ENCODE measurements around the gene OTUD7B.

OTUD7B gene

GRCh38 chr1:149925345-149925744 is 85.2 kb downstream of the OTUD7B start:
- TF ChIP-seq CTCF (IDR thresholded peaks at IDR 0.05; ENCODE audit: low read length) (no peak), EZH2 (optimal IDR thresholded peaks at IDR 0.05; ENCODE audit: low read depth, low read length) (no peak), EZH2phosphoT487 (IDR thresholded peaks at IDR 0.05; ENCODE audit: low read length) (no peak)
- no peaks in the 10 kb centered on the region for H4K20me1 ChIP-seq (ENCODE audit: insufficient read depth, low read length)
- no peak overlapping the region for H2AFZ ChIP-seq (ENCODE audit: low read length)
- H3K9me3 ChIP-seq (replicated peaks; ENCODE audit: insufficient read depth, low read length): no peaks in the 10 kb centered on the region
- H3K4me1 ChIP-seq (ENCODE audit: low read length): peaks cover 14% of the 10 kb centered on the region
- H3F3A ChIP-seq (ENCODE audit: insufficient read depth, low read length): peaks cover 18% of the 10 kb centered on the region
- H3K36me3 ChIP-seq (replicated peaks; ENCODE audit: insufficient read depth, low read length): peaks cover 38% of the 10 kb centered on the region
- no peak overlapping the region for H3K27ac ChIP-seq (ENCODE audit: low read length)
- no peak for DNase-seq
- peaks cover 35% of the 10 kb centered on the region for H3K79me2 ChIP-seq (ENCODE audit: low read length)
- H3K4me2 ChIP-seq (ENCODE audit: low read depth, low read length): no peak overlapping the region
- no peak overlapping the region for H3K9ac ChIP-seq (ENCODE audit: low read length)
- H3K9me2 ChIP-seq (replicated peaks; ENCODE audit: insufficient read depth, low read length): no peaks in the 10 kb centered on the region
- no peaks in the 10 kb centered on the region for H3K27me3 ChIP-seq (replicated peaks; ENCODE audit: insufficient read depth, low read length)
- H3K4me3 ChIP-seq (ENCODE audit: low read length): no peak overlapping the region

GRCh38 chr1:149923626-149924025 is 86.9 kb downstream of the OTUD7B start:
- no peak overlapping the region for H3K4me3 ChIP-seq (ENCODE audit: low read length)
- H3K9me3 ChIP-seq (replicated peaks; ENCODE audit: insufficient read depth, low read length): no peaks in the 10 kb centered on the region
- peaks cover 35% of the 10 kb centered on the region for H3K79me2 ChIP-seq (ENCODE audit: low read length)
- peaks cover 38% of the 10 kb centered on the region for H3K36me3 ChIP-seq (replicated peaks; ENCODE audit: insufficient read depth, low read length)
- H3K4me1 ChIP-seq (ENCODE audit: low read length): peaks cover 12% of the 10 kb centered on the region
- no peak for TF ChIP-seq CTCF (IDR thresholded peaks at IDR 0.05; ENCODE audit: low read length)
- TF ChIP-seq EZH2phosphoT487 (IDR thresholded peaks at IDR 0.05; ENCODE audit: low read length): no peak
- no peak for TF ChIP-seq EZH2 (optimal IDR thresholded peaks at IDR 0.05; ENCODE audit: low read depth, low read length)
- no peaks in the 10 kb centered on the region for H4K20me1 ChIP-seq (ENCODE audit: insufficient read depth, low read length)
- no peak overlapping the region for H3K4me2 ChIP-seq (ENCODE audit: low read depth, low read length)
- no peak for DNase-seq
- no peaks in the 10 kb centered on the region for H3K27me3 ChIP-seq (replicated peaks; ENCODE audit: insufficient read depth, low read length)
- no peak overlapping the region for H2AFZ ChIP-seq (ENCODE audit: low read length)
- H3K9me2 ChIP-seq (replicated peaks; ENCODE audit: insufficient read depth, low read length): no peaks in the 10 kb centered on the region
- peaks cover 18% of the 10 kb centered on the region for H3F3A ChIP-seq (ENCODE audit: insufficient read depth, low read length)
- H3K9ac ChIP-seq (ENCODE audit: low read length): no peak overlapping the region
- no peak overlapping the region for H3K27ac ChIP-seq (ENCODE audit: low read length)

GRCh38 chr1:149917571-149918144 is 92.9 kb downstream of the OTUD7B start, which contains the start of gene SV2A:
Gene SV2A, minus strand, starts transcription at chr1:149917844. Its CDS starts 4,004 bp downstream, at chr1:149913840.
- Histone ChIP-seq H3K79me2 (ENCODE audit: low read length) (no peaks in the 10 kb centered on the region), H3K4me3 (ENCODE audit: low read length) (no peak within 1 kb of the TSS), H3K4me2 (ENCODE audit: low read depth, low read length) (no peak within 1 kb of the TSS), H3K27me3 (replicated peaks; ENCODE audit: insufficient read depth, low read length) (no peaks in the 10 kb centered on the region), H3K4me1 (ENCODE audit: low read length) (peaks cover 6% of the 10 kb centered on the region; the same call in 1 of the 2 replicates), H2AFZ (ENCODE audit: low read length) (0 out of 2 replicates have a peak within 1 kb of the TSS, but pooled peaks have one; percentile 5), H3K9me3 (replicated peaks; ENCODE audit: insufficient read depth, low read length) (no peaks in the 10 kb centered on the region), H3K9me2 (replicated peaks; ENCODE audit: insufficient read depth, low read length) (no peaks in the 10 kb centered on the region), H3K9ac (ENCODE audit: low read length) (no peak within 1 kb of the TSS), H3K27ac (ENCODE audit: low read length) (no peak within 1 kb of the TSS), H3F3A (ENCODE audit: insufficient read depth, low read length) (0 out of 2 replicates have a peak, but pooled peaks cover 9% of the 10 kb centered on the region), H3K36me3 (replicated peaks; ENCODE audit: insufficient read depth, low read length) (peaks cover under 1% of the 10 kb centered on the region; the same call in 1 of the 2 replicates), H4K20me1 (ENCODE audit: insufficient read depth, low read length) (no peaks in the 10 kb centered on the region)
- no peak for TF ChIP-seq EZH2 (optimal IDR thresholded peaks at IDR 0.05; ENCODE audit: low read depth, low read length)
- no peak for TF ChIP-seq CTCF (IDR thresholded peaks at IDR 0.05; ENCODE audit: low read length)
- TF ChIP-seq EZH2phosphoT487 (IDR thresholded peaks at IDR 0.05; ENCODE audit: low read length): no peak
- no peak for DNase-seq
